Measurements from ENCODE around the gene DGCR2.
"Not testable (repeated sequence)": the region's sequence is repeated elsewhere in the genome, so short reads cannot be mapped to it uniquely, and the experiment has no call there.

The DGCR2 gene, protein sequence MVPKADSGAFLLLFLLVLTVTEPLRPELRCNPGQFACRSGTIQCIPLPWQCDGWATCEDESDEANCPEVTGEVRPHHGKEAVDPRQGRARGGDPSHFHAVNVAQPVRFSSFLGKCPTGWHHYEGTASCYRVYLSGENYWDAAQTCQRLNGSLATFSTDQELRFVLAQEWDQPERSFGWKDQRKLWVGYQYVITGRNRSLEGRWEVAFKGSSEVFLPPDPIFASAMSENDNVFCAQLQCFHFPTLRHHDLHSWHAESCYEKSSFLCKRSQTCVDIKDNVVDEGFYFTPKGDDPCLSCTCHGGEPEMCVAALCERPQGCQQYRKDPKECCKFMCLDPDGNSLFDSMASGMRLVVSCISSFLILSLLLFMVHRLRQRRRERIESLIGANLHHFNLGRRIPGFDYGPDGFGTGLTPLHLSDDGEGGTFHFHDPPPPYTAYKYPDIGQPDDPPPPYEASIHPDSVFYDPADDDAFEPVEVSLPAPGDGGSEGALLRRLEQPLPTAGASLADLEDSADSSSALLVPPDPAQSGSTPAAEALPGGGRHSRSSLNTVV

DNA sequence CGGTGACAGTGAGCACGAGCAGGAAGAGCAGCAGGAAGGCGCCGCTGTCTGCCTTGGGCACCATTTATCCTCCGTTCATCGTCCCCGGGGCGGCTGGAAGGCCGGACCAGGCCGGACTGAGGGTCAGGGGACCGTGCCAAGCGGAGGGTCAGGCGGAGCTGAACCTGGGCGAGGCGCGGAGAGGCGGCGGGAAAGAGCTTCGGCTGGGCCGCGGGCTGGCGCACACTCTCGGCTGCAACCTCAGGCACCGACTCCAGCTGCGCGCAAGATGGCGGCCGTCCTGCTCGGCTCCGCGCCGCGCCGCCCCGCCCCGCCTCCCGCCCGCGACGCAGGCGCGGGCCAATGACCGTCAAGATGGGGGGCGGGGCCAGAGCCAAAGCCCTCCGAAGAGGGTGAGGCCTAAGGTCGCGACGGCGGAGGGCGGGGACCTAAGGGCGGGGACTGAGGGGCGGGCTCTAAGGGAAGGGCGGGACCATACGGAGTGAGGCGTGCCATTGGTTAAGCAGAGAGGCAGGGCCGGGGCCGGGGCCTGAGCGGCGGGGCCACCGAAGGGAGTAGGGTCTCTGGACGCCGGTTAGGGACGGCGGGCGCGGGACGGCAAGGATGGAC, at the start of gene DGCR2:
DGCR2 (minus strand) TSS at position 270 of the 609 bp plus-strand sequence; CDS start at position 64, 206 bp downstream.
- peak; percentile 94 for DNase-seq (ENCODE audit: low read depth)

DNA sequence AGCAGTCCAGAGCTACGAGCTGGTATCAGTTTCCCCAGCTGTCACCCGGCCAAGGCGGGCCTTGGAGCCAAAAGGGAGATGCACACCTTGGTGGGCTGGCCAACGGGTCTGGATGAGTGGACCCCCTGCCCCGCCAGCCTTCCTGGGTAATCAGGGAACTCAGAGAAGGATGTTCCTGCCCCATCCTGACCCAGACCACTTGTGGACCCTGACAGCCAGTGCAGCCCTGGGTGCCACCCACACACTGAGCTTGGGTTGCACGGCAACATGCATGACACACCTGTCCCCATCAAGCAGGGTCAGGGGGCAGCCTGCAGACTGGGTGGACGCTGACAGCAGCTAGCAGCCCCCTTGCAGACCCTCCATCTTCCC, 47.7 kb upstream of the DGCR2 start:
- no peak for DNase-seq (ENCODE audit: low read depth)

DNA sequence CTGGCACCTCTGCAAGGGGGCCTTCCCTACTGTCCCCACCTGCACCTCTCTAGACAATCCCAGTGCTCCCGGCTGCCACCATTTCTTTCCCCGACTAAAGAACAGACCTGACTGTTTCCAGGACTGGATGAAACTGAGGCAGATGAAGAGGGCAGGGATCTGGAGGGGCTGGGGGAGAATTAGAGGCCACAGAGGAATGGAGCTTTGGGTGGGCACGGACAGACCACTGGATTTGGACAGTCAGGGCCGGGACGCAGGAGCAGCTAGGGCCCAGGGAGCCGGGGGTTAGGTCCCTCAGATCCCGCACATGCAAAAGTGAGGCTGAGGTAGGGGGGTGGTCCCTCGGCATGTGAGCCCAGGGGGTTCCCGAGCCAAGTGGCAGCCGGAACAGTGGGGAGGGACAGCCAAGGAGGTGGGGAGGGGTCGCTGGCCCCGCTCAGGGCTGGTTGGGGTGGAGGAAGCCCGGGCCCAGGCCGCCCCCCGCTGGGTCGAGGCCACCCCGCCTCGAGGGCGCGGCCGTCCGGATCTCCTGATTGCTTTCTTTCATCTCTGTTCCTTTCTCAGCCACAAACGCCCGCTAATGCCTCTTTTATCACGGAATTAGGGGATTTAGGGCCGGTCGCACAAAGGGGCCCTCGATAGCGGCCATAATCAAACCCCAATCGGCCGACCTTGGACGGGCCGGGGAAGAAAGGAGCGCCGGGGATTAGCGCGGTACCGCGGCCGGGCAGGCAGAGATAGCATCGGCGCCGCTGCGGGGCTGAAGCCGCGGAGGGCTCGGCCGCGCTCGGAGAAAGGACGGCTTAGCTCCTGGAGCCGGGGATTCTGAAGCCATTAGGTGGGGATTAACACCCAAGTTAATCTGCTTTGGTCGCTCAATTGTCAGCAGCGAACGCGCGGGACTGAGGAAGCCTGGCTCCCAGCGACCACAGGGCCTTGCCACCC, 47.1 kb upstream of the DGCR2 start:
- DNase-seq (ENCODE audit: low read depth), result no peak

DNA sequence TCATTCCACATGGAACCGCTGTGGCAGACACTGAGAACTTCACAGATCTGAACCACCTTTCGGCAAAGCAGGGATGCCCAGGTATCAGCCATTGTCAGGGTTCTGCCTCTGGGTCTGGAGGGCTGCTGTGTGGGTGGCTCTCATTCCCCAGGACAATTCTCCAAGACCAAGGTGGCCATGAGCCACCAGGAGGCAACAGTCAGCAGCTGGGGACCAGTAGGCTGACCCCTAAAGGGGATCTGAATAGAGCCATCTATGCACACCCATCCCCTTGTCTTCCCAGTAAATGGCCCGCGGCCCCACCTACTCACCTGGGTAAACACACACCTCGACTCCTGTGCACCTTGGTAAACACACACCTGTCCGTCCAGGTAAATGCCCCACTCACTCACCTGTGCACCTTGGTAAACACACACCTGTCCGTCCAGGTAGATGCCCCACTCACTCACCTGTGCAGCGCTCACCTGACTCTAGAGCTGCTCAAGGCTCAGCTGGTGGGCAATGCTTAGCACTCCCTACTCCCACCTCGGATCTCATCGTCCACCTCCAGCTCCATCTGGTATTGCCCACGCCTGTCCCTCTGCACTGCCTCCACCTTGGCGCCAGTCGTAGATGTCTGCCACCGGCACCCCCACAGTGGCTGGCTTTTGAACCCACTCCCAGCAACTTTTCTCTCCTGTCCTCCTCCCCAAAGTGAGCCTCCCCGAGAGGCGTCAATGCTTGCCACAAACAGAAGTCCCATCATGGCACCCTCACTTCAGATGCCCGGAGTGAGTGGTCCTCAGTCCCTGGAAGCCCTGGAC, 46.1 kb upstream of the DGCR2 start:
- no peak for DNase-seq (ENCODE audit: low read depth)

DNA sequence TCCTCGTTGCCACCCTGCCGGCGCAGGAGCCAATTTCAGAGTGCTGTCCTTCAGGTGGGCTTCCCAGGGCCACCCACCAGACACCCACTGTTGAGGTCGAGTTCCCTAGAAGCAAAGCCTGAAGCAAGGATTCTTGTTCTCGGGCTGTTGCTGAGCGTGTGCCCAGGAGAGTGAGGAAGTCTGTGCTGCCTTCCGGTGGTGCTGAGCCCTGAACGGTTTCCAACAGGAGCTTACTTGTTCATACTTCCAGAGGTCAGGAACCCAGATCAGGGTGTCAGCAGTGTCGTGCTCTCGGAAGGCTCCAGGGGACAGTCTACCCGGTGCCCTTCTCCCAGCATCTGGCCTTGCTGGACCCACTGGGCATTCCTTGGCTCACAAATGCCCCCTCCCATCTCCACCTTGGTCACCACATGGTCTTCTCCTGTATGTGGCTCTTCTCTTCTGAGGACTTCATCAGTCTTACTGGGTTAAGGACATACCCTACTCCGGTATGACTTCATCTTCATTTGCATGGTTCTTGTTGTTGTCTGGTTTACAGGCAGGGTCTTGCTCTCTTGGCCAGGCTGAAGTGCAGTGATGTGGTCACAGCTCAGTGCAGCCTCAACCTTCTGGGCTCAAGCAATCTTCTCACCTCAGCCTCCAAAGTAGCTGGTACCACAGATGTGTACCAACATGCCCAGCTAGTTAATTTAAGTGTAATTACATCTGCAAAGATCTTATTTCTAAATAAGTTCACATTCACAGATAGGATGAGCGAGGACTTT, 45.1 kb upstream of the DGCR2 start:
- no peak for DNase-seq (ENCODE audit: low read depth)

DNA sequence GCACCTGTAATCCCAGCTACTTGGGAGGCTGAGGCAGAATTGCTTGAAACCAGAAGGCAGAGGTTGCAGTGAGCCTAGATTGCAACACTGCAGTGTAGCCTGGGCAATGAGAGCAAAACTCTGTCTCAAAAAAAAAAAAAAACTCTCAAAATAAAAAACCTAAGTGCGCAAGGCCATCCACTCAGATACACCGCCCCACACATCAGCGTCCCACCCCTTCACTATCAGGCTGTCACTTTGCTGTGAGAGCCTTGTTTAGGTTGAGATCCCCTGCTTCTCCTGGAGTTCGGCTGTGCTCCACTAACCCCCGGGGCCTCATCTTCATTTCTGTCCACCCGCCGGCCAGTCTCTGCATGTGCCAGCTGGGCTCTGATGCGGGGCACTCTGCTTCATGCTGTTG, 44.2 kb upstream of the DGCR2 start:
- DNase-seq (ENCODE audit: low read depth), result no peak

DNA sequence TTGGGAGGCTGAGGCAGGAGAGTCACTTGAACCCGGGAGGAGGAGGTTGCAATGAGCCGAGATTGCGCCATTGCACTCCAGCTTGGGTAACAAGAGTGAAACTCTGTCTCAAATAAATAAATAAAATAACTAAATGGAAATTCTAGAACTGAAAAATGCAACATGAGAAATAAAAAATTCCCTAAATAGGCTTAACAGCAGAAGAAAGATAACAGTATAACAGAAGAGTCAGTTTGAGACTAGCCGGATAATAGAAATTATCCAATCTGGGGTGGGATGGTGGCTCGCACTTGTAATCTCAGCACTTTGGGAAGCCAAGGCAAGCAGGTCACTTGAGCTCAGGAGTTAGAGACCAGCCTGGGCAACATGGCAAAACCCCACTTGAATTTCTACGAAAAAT, 42.2 kb upstream of the DGCR2 start:
- no peak for DNase-seq (ENCODE audit: low read depth)

DNA sequence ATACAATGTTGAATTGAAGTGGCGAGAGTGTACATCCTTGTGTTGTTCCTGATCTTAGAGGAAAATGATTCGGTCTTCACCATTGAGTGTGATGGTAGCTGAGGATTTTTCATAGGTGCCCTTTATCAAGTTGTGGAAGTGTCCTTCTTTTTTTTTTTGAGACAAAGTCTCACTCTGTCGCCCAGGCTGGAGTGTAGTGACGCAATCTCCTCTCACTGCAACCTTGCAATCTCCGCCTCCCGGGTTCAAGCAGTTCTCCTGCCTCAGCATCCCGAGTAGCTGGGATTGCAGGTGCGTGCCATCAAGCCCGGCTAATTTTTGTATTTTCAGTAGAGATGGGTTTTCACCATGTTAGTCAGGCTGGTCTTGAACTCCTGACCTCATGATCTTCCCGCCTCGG, 36.4 kb upstream of the DGCR2 start:
- not testable (repeated sequence) for DNase-seq (ENCODE audit: low read depth)

DNA sequence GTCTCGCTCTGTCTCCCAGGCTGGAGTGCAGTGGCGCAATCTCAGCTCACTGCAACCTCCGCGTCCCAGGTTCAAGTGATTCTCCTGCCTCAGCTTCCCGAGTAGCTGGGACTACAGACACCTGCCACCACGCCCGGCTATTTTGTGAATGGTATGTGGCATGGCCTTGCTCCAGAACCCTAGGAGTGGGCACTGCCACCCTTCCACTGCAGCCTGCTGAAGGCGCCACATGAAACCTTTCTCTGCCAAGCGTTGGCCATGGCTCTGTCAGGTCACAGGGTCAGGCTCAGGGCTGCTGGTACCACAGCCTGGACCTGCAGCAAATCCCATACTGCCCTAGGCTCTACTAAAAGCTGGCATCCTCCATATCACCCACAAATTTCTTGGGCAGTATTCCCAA, 33.9 kb upstream of the DGCR2 start:
- not testable (repeated sequence) for DNase-seq (ENCODE audit: low read depth)

DNA sequence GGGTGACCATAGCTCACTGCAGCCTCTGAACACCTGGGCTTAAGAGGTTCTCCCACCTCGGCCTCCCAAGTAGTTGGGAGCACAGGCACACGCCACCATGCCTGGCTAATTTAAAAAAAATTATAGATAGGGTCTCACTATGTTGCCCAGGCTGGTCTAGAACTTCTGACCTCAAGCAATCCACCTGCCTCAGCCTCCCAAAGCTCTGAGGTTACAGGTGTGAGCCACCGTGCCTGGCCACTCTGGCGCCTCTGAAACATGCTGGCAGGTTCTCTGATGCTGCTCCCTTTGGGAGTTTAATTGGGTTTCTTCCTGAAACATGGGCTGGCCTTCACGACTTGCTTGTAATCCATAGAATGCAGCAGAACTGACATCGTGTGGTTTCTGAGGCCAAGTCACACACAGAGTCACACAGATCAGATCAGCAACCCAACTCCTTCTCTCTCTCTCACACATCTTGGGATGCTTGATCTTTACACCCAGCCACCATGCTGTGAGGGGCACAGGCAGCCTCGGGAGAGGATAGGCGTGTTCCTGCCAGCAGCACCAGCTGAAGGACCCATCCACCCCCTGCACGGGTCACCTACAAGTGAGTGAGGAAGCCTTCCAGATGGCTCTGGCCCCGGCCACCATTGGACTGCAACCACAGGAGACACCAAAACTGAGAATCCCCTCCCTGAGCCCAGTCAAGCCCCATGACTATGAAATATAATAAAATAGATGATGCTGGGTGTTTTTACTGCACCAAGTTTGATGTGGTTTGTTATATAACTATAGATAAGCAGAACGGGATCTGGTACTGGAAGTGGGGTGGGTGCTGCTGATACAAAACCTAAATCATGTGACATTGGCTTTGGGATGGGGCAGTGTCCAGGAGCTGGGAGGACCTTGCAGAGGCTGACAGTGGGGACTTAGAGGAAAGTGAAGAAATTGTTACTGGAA, 31.0 kb upstream of the DGCR2 start:
- no peak for DNase-seq (ENCODE audit: low read depth)

DNA sequence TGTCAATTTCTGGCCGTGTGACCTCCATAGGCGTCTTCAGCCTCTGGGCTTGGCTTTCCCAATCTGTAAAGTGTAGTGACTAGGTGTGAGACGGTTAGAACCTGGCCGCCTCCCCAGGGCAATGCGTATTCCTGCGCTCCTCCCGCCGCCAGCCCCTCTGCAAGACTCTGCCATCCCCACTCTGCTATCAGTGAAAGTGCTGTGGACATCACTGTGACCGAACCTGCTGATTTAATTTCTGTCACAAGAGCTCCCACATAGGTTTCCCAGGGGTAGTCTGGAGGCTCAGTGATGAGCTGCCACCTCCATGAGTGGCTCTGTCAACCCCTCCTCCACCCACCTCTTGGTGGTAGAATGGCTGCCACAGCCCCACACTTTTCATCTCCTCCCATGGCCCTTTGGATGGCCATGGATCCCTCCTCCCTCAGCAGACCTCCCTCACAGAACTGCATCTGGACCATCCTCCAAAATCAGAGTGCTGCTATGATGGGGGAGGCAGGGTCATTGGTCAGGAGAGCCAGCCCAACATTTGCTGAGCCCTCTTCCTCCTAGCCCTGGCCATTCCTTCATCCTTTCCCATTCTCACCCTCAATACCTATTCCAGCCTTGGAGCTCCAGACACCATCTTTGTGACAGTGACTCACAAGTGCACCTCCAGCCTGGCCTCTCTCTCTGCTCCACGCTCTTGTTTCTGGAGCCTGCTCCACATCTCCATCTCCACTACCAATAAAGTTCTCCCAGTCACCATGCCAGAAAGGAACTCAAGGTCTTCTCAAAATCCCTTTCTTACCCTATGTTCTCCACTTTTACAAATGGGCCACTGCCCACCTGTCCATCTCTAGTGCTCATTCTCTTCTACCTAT, 29.3 kb upstream of the DGCR2 start:
- no peak for DNase-seq (ENCODE audit: low read depth)

DNA sequence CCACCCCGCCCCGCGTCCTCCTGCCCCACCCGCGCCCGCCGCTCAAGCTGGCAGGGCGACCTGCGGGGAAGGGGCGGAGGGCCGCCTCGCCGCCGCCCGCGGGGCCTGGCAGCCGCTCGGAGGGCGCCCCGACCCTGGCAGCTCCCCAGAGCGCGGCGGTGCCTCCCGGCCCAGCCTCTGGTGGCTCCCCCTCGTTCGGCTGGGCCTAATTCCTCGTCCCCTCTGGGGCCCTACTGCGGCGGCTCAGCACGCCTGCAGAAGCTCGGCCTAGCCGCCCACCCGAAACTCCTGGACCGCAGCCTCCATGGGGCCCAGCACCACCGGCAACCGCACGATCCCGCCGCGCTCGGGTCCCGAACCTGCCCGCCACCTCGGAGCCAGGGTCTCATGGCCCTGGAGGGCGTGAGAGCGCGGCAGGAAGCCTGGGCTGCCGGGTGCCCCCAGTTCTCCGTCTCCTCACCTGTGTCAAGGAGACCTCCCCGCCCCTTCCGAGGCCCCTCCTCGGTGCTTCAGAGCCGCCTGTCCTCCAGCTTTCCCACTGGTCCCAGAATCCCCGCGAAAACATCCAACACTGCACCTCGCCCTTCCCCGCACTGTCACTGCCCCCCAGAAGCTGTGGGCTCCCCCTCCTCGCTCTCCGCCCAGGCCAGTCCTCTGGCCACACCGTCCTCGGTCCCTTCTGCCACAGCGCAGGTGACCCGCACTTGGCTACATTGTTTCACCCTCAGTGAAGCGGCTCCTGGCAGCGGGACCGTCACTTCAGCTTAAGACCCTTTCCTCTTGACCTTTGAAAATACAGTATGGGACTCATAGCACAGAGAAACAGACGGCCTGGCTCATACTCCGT, 28.5 kb upstream of the DGCR2 start:
- DNase-seq (ENCODE audit: low read depth), result no peak

DNA sequence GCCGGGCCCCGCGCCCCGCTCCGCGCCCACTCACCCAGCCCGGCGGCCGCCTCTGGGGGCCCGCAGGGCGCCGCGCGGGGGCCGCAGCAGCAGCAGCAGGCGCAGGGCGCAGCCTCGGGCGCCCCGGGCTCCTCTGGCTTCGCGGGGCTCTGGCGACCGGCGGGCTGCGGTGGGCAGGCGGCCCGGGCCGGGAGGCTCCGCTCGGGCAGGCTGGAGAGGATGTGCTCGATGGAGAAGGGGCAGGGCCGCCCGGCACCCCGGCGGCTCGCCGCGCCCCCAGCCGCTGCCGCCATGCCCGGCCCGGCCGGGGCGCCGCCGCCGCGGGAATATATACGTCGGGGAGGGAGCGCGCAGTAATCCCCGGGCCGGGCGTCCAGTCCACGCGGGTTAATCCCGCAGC, 27.8 kb upstream of the DGCR2 start, which contains the start of gene GSC2:
GSC2 (minus strand) TSS at position 302 of the 400 bp plus-strand sequence; CDS start at position 293, 9 bp downstream.
- no peak for DNase-seq (ENCODE audit: low read depth)

DNA sequence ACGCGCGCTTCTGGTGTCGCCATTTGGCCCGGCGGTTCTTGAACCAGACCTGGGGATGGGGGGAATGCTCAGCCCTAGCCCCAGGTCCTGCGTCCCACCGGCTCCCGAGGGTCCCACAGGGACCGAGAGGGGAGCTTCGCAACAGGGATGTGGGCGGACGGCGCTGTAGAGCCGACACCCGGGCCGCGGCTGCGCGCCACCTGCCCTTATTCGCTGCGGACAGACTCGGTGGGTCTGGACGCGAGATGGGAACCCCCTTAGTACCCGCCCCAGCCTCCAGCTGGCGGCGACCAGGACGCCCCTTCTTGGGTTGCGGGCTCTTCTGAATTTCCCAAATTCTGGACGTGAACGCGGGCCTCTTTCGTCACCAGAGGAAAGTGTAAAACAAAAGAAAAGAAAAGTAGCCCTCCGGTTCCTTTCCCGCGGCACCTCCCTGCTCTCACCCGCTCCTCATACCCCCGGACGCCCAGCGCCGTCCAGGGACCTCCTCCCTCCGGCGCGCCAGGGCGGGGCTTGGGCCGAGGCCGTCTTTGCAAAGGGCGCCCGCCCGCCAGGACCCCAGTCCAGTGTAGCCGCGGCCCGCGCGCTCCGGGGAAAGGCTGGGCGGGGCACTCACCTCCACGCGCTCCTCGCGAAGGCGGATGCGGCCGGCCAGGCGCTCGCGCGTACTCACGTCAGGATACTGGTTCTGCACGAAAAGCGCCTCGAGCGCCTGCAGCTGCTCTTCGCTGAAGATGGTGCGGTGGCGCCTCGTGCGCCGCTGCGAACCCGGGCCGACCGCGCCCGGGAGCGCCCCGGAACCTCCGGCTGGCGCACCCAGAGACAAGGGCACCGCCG, 27.1 kb upstream of the DGCR2 start:
- no peak for DNase-seq (ENCODE audit: low read depth)

DNA sequence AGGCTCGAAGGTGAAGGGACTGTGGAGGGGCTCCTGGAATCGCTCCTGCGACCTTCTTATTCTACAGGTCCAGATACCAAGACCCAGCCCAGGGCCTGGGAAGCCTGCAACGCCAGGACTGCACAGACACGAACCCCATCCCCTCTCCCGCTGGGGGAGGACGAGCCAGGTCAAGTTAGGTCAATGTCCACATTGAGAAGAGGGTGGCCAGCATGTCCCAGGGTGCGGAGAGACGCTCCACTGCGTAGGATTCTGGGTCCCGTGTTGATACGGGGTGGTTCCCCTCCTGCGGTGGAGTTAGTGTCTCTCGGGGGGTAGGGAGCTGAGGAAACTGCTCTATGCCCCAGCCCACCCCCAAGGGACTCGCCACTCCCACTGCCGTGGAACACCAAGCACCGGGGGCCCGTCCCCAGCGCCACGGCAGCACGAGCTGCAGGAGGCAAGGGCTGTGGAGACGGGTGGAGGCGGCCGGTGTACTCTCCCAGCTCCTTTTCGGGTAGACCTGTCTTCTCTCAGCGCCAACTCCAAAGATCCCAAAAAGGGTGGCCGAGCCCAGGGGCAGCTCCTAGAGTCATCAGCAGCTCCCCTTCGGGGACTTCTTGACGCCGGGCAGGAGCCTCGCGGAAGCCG, 26.3 kb upstream of the DGCR2 start:
- DNase-seq (ENCODE audit: low read depth), result no peak

DNA sequence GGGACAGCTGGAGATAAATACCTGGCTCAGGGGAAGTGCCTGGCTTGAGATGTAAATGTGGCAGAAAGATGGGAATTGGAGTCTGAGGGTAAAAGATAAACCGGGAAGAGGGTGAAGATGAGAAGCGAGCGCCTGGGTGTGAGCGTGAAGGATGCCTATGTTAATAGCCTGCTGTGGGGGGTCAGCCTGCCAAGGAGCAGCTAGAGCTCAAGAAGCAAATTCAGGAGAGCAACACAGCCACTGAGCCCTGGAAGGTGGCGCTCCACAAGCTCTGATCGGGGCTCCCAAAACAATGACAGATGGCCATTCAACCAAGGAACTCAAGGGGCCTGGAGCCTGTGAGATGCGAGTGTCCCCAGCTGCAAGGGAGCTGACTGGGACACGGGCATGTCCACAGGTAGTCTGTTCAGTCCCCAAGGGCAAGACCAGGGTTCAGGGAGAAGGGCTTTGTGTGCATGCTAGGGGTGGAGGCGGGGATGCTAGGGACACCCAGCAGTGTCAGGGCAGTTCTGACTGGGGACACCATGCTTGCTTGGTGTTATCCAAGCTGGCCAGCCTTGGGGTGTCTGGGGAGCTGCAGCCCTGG, 25.1 kb upstream of the DGCR2 start:
- no peak for DNase-seq (ENCODE audit: low read depth)

Measured in fibroblast of gingiva (primary cell).